GM23338 (cell line): ENCODE data around the gene SPTB.

Experiments
- CREB1 ChIP-seq: fragments of 250-450 bp; sonication (Bioruptor Pico); IDR thresholded peaks from 2 replicates; pipeline ENCODE4 v1.5.0; 2020; ENCODE audit warnings: low read depth, mild to moderate bottlenecking, moderate library complexity
- EZH2 ChIP-seq: fragments of 200-600 bp; sonication (generic); IDR thresholded peaks from one replicate; pipeline ENCODE4 v1.8.0; 2017; ENCODE audit warnings: antibody characterized with exemption, mild to moderate bottlenecking, low read depth; ENCODE audit not compliant: unreplicated experiment
- EZH2phosphoT487 ChIP-seq: fragments of 200-600 bp; sonication (generic); IDR thresholded peaks from one replicate; pipeline ENCODE4 v1.8.1; 2018; ENCODE audit warnings: antibody characterized with exemption; ENCODE audit not compliant: unreplicated experiment
- NANOG ChIP-seq: IDR thresholded peaks from 2 replicates; pipeline ENCODE4 v1.6.1; 2016; ENCODE audit warnings: antibody characterized with exemption, borderline replicate concordance
- POLR2AphosphoS5 ChIP-seq: IDR thresholded peaks from 2 replicates; pipeline ENCODE4 v1.6.1; 2016; ENCODE audit warnings: antibody characterized with exemption, low read depth
- ZNF331 ChIP-seq: fragments of 250-450 bp; sonication (Bioruptor Pico); IDR thresholded peaks from 2 replicates; pipeline ENCODE4 v1.5.0; 2020; ENCODE audit warnings: low read depth, mild to moderate bottlenecking, moderate library complexity
- TF ChIP-seq, protein P1 (sequence below), 2 experiments: fragments of 200-600 bp in 1 of 2; sonication (generic) in 1 of 2; conservative IDR thresholded peaks; 2 replicates each; pipeline versions ENCODE4 v1.5.1 to v1.6.1; 2016 to 2017; ENCODE audit warnings: antibody characterized with exemption in 2 of 2, low read depth in 2 of 2, mild to moderate bottlenecking in 2 of 2, moderate library complexity in 1 of 2
- TF ChIP-seq, protein P2 (sequence below): IDR thresholded peaks from one replicate; pipeline ENCODE4 v1.6.1; 2018; ENCODE audit warnings: antibody characterized with exemption; ENCODE audit not compliant: unreplicated experiment
- TF ChIP-seq, protein P3 (sequence below): IDR thresholded peaks from 2 replicates; pipeline ENCODE4 v1.6.1; 2016; ENCODE audit warnings: antibody characterized with exemption
- TF ChIP-seq, protein P4 (sequence below): fragments of 250-450 bp; sonication (Bioruptor Pico); IDR thresholded peaks from 2 replicates; pipeline ENCODE4 v1.5.0; 2020; ENCODE audit warnings: mild to moderate bottlenecking, moderate library complexity

DNA sequence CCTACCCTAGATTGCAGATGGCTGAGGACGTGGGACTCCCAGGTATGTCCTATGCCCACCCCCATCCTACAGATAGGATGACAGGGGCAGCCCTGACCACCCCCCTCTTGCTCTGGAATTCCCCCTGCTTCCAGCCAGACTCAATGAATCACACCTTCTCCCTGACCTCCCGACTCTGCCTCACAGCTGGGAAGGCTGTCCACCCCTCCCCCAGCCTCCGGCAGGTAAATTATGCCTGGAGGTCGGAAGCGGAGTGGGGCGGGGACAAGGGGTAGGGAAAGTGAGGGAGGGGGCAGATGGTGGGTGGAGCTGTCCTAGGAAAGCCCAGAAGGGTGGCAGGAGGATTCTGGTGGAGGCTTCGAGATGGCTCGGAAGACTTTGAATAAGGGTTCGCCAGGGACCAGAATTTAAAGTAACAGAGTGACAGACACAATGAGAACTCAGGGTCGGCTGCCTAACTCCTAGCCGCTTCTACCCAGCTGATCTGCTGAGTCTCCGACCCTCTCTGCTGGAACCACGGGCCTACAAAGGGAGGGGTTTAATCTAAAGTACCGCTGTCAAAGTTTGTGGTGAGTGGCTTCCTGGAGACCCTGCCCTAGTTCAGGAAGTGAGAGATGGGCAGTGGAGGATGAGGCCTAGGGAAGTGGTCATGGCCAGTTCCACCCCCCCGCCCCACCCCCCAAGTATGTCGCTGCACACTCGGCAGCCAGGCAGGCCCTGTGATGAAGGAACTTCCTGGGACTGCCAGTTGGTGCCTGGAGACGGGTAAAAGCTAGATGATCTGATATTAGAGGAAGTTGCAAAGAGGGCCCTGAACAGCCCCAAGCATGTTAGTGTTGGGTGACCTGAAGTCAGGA, 171.3 kb downstream of the SPTB start:
- TF ChIP-seq, protein P1, sequence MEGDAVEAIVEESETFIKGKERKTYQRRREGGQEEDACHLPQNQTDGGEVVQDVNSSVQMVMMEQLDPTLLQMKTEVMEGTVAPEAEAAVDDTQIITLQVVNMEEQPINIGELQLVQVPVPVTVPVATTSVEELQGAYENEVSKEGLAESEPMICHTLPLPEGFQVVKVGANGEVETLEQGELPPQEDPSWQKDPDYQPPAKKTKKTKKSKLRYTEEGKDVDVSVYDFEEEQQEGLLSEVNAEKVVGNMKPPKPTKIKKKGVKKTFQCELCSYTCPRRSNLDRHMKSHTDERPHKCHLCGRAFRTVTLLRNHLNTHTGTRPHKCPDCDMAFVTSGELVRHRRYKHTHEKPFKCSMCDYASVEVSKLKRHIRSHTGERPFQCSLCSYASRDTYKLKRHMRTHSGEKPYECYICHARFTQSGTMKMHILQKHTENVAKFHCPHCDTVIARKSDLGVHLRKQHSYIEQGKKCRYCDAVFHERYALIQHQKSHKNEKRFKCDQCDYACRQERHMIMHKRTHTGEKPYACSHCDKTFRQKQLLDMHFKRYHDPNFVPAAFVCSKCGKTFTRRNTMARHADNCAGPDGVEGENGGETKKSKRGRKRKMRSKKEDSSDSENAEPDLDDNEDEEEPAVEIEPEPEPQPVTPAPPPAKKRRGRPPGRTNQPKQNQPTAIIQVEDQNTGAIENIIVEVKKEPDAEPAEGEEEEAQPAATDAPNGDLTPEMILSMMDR (conservative IDR thresholded peaks at IDR 0.05; ENCODE audit: low read depth in 2 of 2), result no peak
- TF ChIP-seq POLR2AphosphoS5 (peak; percentile 51), EZH2 (no peak), CREB1 (CRISPR knock-in tag) (peak; percentile 28; the same call in 1 of the 2 replicates), EZH2phosphoT487 (no peak), NANOG (peak; percentile 36; the same call in 1 of the 2 replicates), ZNF331 (CRISPR knock-in tag) (no peak)
- TF ChIP-seq, protein P2, sequence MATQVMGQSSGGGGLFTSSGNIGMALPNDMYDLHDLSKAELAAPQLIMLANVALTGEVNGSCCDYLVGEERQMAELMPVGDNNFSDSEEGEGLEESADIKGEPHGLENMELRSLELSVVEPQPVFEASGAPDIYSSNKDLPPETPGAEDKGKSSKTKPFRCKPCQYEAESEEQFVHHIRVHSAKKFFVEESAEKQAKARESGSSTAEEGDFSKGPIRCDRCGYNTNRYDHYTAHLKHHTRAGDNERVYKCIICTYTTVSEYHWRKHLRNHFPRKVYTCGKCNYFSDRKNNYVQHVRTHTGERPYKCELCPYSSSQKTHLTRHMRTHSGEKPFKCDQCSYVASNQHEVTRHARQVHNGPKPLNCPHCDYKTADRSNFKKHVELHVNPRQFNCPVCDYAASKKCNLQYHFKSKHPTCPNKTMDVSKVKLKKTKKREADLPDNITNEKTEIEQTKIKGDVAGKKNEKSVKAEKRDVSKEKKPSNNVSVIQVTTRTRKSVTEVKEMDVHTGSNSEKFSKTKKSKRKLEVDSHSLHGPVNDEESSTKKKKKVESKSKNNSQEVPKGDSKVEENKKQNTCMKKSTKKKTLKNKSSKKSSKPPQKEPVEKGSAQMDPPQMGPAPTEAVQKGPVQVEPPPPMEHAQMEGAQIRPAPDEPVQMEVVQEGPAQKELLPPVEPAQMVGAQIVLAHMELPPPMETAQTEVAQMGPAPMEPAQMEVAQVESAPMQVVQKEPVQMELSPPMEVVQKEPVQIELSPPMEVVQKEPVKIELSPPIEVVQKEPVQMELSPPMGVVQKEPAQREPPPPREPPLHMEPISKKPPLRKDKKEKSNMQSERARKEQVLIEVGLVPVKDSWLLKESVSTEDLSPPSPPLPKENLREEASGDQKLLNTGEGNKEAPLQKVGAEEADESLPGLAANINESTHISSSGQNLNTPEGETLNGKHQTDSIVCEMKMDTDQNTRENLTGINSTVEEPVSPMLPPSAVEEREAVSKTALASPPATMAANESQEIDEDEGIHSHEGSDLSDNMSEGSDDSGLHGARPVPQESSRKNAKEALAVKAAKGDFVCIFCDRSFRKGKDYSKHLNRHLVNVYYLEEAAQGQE, result no peak
- TF ChIP-seq, protein P3, sequence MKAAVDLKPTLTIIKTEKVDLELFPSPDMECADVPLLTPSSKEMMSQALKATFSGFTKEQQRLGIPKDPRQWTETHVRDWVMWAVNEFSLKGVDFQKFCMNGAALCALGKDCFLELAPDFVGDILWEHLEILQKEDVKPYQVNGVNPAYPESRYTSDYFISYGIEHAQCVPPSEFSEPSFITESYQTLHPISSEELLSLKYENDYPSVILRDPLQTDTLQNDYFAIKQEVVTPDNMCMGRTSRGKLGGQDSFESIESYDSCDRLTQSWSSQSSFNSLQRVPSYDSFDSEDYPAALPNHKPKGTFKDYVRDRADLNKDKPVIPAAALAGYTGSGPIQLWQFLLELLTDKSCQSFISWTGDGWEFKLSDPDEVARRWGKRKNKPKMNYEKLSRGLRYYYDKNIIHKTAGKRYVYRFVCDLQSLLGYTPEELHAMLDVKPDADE, result peak; percentile 72; the same call in 1 of the 2 replicates
- TF ChIP-seq, protein P4, sequence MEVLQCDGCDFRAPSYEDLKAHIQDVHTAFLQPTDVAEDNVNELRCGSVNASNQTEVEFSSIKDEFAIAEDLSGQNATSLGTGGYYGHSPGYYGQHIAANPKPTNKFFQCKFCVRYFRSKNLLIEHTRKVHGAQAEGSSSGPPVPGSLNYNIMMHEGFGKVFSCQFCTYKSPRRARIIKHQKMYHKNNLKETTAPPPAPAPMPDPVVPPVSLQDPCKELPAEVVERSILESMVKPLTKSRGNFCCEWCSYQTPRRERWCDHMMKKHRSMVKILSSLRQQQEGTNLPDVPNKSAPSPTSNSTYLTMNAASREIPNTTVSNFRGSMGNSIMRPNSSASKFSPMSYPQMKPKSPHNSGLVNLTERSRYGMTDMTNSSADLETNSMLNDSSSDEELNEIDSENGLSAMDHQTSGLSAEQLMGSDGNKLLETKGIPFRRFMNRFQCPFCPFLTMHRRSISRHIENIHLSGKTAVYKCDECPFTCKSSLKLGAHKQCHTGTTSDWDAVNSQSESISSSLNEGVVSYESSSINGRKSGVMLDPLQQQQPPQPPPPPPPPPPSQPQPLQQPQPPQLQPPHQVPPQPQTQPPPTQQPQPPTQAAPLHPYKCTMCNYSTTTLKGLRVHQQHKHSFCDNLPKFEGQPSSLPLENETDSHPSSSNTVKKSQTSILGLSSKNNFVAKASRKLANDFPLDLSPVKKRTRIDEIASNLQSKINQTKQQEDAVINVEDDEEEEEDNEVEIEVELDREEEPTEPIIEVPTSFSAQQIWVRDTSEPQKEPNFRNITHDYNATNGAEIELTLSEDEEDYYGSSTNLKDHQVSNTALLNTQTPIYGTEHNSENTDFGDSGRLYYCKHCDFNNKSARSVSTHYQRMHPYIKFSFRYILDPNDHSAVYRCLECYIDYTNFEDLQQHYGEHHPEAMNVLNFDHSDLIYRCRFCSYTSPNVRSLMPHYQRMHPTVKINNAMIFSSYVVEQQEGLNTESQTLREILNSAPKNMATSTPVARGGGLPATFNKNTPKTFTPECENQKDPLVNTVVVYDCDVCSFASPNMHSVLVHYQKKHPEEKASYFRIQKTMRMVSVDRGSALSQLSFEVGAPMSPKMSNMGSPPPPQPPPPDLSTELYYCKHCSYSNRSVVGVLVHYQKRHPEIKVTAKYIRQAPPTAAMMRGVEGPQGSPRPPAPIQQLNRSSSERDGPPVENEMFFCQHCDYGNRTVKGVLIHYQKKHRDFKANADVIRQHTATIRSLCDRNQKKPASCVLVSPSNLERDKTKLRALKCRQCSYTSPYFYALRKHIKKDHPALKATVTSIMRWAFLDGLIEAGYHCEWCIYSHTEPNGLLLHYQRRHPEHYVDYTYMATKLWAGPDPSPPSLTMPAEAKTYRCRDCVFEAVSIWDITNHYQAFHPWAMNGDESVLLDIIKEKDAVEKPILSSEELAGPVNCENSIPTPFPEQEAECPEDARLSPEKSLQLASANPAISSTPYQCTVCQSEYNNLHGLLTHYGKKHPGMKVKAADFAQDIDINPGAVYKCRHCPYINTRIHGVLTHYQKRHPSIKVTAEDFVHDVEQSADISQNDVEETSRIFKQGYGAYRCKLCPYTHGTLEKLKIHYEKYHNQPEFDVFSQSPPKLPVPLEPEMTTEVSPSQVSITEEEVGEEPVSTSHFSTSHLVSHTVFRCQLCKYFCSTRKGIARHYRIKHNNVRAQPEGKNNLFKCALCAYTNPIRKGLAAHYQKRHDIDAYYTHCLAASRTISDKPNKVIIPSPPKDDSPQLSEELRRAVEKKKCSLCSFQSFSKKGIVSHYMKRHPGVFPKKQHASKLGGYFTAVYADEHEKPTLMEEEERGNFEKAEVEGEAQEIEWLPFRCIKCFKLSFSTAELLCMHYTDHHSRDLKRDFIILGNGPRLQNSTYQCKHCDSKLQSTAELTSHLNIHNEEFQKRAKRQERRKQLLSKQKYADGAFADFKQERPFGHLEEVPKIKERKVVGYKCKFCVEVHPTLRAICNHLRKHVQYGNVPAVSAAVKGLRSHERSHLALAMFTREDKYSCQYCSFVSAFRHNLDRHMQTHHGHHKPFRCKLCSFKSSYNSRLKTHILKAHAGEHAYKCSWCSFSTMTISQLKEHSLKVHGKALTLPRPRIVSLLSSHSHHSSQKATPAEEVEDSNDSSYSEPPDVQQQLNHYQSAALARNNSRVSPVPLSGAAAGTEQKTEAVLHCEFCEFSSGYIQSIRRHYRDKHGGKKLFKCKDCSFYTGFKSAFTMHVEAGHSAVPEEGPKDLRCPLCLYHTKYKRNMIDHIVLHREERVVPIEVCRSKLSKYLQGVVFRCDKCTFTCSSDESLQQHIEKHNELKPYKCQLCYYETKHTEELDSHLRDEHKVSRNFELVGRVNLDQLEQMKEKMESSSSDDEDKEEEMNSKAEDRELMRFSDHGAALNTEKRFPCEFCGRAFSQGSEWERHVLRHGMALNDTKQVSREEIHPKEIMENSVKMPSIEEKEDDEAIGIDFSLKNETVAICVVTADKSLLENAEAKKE (CRISPR knock-in tag), result no peak
